Fibroblast of skin of abdomen (primary cell): ENCODE measurements around the gene RBM10.
A peak's percentile ranks its signal among the peaks of the same experiment; 100 is the strongest.

Source experiments
- DNase-seq: peaks from one replicate; pipeline ENCODE4 v3.0.0-alpha.2; 2013

The RBM10 gene

DNA sequence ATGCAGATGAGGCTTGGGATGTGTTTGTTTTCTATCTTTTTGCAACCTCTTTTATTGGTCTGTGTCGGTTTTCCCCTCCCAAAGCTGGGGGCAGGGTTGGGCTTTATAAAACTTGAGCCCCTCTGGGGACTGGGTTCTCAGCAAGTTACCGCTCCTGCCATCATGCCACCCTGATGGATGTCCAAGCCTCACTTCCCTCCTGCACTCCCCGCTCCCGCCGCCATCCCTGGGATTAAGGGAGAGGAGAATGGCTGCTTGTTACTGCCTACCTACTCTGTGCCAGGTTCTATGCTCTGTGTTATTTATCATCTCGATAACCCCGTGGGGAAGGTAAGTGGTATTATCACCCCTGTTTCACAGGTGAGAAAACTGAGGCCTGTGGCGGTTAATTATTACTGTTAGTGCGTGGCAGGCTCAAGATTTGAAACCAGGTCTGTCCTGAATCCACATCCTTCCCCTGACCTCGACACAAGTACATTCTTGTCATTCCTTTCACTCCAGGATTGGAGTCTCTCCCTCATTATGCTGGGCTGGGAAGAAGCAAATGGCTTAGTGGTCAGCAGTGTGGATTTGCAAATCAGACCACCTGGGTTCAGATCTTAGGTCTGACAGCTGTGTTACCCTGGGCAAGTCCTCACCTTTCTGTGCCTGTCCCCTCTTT, 53.1 kb downstream of the RBM10 start:
- peak; percentile 37 for DNase-seq

GRCh38 chrX:47198687-47199080, 53.7 kb downstream of the RBM10 start:
- DNase-seq: no peak

- DNase-seq: no peak
Observed at GRCh38 chrX:47199286-47199685, 54.3 kb downstream of the RBM10 start.

DNA sequence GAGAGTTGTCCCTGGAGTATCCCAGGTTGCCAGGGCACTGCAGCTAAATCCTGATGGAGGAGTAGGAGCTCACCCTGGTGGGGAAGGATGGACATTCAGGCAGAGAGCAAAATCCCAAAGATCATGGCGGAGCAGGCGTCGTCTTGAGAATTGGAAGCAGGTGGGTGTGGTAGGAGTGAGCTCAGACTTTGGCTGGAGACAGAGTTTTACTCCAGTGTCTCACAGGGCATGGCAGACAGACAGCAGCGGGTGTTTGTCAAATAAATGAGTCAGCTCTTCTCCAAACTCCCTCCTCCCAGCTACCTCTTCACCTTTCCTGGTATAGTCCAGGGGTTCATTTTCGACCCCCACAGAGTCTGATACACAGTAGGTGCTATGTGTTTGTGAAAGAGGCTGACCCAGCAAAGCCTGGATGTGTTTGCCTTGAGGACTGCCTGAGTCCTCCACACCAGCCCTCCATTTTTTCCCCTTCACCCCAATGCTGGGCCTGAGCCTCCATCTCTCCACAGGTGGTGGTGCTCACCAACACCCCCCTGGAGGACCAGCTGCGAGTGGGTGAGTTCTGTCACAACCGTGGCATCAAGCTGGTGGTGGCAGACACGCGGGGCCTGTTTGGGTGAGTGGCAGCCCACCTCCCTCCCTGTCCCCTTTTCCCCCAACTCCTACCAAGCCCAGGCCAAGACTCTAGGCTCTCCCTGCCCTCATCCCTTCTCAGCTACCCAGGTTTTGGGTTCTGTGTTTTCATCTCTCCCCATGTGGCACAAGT, 55.5 kb downstream of the RBM10 start:
- peak; percentile 48 for DNase-seq

- no peak for DNase-seq
Observed at GRCh38 chrX:47201345-47201944, 56.4 kb downstream of the RBM10 start.

GRCh38 chrX:47202316-47202715, 57.3 kb downstream of the RBM10 start:
- no peak for DNase-seq

GRCh38 chrX:47202877-47203276, 57.9 kb downstream of the RBM10 start:
- DNase-seq: no peak

DNA sequence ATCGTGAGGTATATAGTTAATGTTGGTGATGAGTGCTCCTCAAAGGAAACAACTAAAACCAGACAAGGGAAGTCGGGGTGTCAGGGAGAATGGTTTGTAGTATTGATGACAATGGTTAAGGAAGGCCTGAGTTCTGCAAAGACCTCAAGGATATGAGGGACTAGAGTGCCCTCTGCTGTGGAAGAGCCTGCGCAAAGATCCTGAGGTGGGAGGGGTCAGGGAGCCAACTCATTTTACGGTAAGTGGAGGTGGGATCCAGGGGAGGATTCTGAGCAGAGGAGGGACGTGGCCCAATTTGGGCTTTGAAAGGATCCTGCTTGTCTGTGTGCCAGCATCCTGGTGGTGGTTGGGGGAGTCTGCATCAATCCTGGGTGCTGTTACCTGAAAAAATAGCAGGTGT, 59.9 kb downstream of the RBM10 start:
- DNase-seq: no peak

- DNase-seq: no peak
Observed at GRCh38 chrX:47206316-47206715, 61.3 kb downstream of the RBM10 start.

DNA sequence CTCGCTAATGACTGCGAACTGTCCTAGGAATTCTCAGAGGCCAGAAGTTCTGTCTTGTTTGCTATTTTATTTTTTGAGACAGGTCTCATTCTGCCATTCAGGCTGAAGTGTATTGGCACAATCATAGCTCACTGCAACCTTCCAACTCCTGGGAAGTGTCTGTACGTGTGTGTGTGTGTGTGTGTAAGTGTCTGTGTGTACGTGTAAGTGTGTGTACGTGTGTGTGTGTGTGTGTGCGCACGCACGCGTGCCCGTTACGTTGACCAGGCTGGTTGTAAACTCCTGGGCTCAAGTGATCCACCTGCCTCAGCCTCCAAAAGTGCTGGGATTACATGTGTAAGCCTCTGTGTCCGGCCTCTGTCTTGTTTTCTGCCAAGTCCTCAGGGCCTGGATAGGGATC, 63.1 kb downstream of the RBM10 start:
- no peak for DNase-seq

DNA sequence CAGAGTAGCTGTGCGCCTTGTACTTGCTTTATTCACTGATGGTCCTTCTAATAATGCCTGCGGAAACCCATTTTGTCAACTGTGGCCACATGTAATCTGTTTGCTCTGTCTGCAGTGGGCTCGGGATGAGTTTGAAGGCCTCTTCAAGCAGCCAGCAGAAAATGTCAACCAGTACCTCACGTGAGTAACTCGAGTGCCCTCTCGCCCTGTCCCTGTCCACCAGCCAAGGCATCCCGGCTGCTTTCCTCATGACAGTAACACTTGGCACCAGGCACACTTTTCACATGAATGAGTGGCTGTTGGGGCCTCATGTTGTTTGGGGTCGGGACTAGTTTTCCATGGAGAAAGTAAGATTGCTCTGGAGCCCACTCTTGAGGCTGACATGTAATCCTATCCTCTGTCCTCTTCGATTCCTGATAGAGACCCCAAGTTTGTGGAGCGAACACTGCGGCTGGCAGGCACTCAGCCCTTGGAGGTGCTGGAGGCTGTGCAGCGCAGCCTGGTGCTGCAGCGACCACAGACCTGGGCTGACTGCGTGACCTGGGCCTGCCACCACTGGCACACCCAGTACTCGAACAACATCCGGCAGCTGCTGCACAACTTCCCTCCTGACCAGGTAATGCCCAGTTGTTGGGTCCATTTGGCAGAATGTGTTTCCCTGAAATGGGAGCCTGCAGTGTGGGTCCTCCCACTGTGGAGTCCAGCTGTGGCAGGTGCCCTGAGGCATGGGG, 64.7 kb downstream of the RBM10 start:
- no peak for DNase-seq

- no peak for DNase-seq
Observed at GRCh38 chrX:47210661-47211425, 65.8 kb downstream of the RBM10 start.

DNA sequence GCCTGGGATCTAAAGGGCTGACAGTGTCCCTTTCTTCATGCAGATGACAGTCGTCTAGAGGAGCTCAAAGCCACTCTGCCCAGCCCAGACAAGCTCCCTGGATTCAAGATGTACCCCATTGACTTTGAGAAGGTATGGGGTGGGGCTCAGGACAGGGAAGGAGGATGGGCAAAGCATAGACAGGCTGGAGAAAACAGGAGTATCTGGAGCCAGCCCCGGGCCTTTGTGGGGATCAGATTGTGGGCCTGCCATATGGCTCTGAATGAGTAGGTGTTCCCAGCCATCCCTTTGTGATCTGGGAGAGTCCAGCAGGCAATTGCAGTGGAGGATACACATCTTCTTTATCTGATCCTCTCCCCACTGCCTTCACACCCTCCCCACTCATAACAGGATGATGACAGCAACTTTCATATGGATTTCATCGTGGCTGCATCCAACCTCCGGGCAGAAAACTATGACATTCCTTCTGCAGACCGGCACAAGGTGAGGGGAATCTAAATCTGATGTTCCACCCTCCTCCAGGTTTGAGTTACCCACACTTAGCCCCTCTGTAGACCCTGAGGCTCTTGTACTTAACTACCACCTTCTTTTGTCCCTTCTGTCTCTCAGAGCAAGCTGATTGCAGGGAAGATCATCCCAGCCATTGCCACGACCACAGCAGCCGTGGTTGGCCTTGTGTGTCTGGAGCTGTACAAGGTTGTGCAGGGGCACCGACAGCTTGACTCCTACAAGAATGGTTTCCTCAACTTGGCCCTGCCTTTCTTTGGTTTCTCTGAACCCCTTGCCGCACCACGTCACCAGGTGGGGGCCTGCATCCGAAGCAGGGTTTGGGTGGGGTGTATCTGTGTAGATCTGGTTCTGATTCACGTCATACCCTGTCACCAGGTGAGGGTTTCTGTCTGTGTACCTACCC, 67.6 kb downstream of the RBM10 start:
- peak; percentile 9 for DNase-seq

DNA sequence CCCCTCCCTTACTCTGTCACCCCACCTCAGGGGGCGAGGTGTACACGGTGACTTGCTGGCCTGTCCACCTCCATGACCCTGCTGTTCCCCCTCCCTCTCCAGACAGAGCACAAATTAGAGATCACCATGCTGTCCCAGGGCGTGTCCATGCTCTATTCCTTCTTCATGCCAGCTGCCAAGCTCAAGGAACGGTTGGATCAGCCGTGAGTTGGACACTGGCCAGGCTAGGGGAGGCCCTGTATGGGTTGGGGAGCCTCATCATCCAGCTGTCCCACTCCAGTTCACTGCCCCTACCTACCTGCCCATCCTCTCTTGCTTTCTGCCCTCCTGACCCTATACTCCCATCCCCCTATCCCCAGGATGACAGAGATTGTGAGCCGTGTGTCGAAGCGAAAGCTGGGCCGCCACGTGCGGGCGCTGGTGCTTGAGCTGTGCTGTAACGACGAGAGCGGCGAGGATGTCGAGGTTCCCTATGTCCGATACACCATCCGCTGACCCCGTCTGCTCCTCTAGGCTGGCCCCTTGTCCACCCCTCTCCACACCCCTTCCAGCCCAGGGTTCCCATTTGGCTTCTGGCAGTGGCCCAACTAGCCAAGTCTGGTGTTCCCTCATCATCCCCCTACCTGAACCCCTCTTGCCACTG, 69.5 kb downstream of the RBM10 start:
- DNase-seq: no peak

DNA sequence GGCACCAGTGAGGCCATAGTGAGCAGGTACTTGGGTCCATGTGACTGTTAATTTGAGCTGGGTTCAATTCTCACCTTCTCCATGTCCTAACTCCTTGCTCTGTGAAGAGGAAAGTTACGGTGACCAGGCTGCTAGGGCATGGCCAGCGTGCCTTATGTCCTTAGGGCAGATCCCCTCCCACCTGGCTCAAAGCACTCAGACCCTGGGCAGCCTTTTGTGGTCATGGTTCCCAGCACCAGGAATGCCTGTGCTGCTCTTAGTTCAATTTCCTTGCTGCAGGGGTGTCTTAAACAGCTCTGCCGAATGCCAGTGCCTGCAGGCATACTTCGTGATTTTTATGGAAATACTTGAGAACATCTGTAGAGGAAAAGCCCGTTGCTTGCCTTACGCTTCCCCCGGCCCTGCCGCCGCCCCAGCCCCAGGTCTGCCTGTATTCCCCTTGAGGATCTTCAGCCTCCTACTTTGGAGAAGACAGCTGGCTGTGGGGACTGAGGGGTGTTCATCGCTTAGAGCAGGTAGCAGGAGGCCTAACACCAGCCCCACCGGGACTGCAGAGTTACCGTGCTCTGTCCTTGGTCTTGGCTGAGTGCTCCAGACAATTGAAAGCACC, 70.4 kb downstream of the RBM10 start:
- DNase-seq: no peak

GRCh38 chrX:47216393-47216925, 71.4 kb downstream of the RBM10 start:
- DNase-seq: peak; percentile 12

DNA sequence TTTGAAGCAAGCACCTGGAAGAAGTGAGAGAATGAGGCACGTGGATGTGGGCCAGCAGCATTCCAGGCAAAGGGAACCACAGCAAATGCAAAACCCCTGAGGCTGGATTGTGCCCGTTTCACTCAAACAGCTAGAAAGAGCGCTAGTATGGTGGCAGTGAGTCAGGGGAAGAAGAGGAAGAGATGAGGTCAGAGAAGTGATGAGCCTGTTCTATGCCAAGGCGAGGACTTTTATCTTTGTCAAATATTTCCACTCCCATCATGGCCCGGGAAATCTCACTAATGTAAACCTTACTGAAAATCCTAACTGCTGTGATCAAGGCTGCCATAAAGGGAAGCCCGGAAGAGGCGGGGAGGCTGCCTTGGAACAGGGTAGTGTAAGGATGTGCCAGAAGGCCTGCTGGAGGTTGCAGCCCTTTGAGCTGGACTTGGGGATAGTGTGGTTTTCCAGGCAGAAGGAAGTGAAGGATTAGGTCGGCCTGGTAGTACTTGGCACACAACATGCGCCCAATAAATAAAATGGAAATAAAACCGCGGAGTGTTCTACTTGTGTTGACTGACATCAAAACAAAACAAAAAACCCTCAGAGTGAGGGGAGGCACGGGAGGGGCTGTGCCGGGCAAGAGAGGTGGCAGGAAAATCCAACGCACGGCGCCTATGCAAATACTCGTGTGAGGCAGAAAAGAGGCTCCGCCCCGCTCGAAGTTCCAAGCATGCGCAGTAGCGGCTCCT, 72.3 kb downstream of the RBM10 start:
- peak; percentile 52 for DNase-seq

GRCh38 chrX:47217852-47218279, 72.8 kb downstream of the RBM10 start:
- peak; percentile 99 for DNase-seq

- peak; percentile 81 for DNase-seq
Observed at GRCh38 chrX:47218280-47218919, 73.4 kb downstream of the RBM10 start, which contains the start of gene CDK16. CDK16 (plus strand) TSS chrX:47218681; CDS start chrX:47223558, 4,877 bp downstream.
